ENCODE measurements around the gene TMEM132E. TPM values are rescaled to one million over a fixed set of nuclear protein-coding genes. Genes with fewer than 3 reads are reported as not detected.

The TMEM132E gene
- total RNA-seq, 1 donor from 2014 or later, result not detected

DNA sequence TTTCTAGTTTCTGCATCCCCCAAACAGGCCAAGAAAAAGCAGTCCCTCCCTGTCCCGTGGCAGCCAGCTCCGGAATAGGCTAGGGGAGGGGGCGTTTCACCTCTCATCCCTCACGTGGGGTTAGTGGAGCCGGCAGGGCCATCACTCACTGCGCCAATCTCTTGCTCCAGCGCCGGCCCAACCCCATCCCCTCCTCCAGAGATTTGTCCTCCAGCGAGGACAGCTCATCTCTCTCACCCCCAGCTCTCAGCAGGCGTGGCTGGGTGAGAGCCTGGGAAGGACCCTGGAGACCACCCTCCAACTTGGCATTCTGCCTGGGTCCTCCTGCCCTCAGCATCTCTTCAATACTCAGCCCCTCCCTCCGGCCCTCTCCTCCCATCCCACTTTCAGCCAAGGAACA lies 74.1 kb downstream of the TMEM132E start:
- H3K9me3 Mint-ChIP-seq, result no peaks in the 10 kb centered on the region
- H3K27me3 Mint-ChIP-seq (ENCODE audit: insufficient read depth), result peaks cover 5% of the 10 kb centered on the region
- no peak overlapping the region for H3K27ac Mint-ChIP-seq
- no peak for DNase-seq (ENCODE audit: low spot score)
- intact Hi-C loops (cut with micrococcal nuclease), result no loop called here
- no peaks in the 10 kb centered on the region for H3K4me1 Mint-ChIP-seq (ENCODE audit: low read depth)
- H3K4me3 Mint-ChIP-seq, result no peak overlapping the region
- H3K36me3 Mint-ChIP-seq (ENCODE audit: low read depth), result no peaks in the 10 kb centered on the region

DNA sequence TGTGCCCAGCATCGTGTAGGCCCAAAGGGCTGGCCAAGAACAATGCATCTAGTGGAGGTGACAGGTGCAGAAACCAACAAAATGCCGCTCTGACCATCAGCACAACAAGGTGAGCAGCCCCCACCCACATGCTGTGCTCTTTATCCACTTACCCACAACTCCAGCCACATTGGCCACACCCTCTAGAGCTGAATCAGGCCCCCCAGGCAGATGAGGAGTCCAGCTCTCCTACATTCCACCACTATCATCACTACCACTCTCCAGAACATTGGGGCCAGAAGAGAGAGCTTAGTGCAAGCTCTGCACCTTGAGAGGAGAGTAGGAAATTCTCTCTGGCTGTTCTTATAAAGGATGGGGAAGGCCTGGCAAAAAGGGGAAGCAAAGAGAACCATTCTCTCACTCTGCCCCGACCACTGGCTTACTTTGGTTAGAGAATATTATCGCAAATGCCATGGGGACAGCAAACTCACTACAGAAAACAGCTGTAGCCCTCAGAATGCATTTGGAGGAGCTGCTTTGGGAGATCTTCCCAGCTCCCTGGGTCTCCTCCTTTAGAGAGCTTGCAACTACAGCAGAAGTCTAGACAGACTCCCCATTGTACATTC lies 75.0 kb downstream of the TMEM132E start:
- H3K27ac Mint-ChIP-seq, result no peak overlapping the region
- no peaks in the 10 kb centered on the region for H3K9me3 Mint-ChIP-seq
- peaks cover 5% of the 10 kb centered on the region for H3K27me3 Mint-ChIP-seq (ENCODE audit: insufficient read depth)
- H3K4me1 Mint-ChIP-seq (ENCODE audit: low read depth), result no peaks in the 10 kb centered on the region
- intact Hi-C loops (cut with micrococcal nuclease), result no loop called here
- H3K36me3 Mint-ChIP-seq (ENCODE audit: low read depth), result no peaks in the 10 kb centered on the region
- no peak overlapping the region for H3K4me3 Mint-ChIP-seq
- DNase-seq (ENCODE audit: low spot score), result no peak

- Mint-ChIP-seq H3K27ac (no peak overlapping the region), H3K4me1 (ENCODE audit: low read depth) (no peaks in the 10 kb centered on the region), H3K9me3 (no peaks in the 10 kb centered on the region), H3K27me3 (ENCODE audit: insufficient read depth) (peaks cover 5% of the 10 kb centered on the region), H3K36me3 (ENCODE audit: low read depth) (no peaks in the 10 kb centered on the region), H3K4me3 (no peak overlapping the region)
- DNase-seq (ENCODE audit: low spot score), result no peak
- intact Hi-C loops (cut with micrococcal nuclease), result no loop called here
Observed at GRCh38 chr17:34654881-34655276, 75.5 kb downstream of the TMEM132E start.

DNA sequence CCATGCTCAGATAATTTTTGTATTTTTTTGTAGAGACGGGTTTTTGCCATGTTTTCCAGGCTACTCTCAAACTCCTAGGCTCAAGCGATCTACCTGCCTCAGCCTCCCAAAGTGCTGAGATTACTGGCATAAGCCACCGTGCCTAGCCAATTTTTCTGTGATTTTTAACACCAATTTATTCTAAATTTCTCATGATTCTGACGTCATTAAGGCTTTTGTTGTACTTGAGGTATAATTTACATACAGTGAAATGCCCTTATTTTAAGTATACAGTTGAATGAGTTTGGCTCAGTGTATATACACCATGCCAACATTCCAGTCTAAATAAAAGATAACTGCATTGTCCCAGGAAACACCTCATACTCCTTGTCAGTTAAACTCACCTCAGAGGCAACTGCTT lies 77.4 kb downstream of the TMEM132E start:
- no peaks in the 10 kb centered on the region for H3K36me3 Mint-ChIP-seq (ENCODE audit: low read depth)
- H3K4me1 Mint-ChIP-seq (ENCODE audit: low read depth), result no peaks in the 10 kb centered on the region
- H3K27me3 Mint-ChIP-seq (ENCODE audit: insufficient read depth), result peaks cover 5% of the 10 kb centered on the region

DNA sequence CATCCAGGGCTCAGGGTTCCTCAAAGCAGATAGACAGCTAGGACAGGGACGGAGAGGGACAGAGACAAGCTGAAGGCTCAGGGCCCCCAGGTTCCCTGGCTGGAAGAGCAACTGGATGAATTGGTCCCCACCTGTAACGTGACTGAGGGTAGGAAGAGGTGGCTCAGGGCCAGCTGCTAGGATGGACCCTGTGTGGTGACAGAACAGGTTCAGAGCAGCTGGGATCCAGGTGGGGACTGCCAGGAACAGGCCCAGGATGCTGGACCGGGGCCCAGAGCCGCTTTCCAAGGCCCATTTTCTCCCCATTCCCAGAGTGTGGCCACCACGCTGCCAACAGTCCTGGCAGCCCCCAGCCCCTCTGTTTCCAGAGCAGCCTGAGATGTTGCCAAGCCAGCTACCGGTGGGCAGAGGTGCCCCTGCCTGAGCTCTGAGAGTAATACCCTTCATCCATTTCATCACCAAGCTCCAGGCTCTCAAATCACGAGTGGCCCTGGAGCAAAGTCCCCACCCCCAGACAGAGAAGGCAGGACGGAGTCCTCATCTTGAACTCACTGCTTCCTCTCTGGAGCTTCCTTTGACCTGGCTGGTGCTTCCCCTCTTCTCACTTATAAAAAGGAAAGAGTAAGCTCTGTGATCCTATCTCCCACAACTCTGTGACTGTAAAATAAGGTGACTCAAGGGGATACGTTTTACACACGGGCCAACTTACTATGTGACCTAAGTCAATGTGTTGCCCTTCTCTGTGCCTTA lies 79.6 kb downstream of the TMEM132E start:
- Mint-ChIP-seq H3K27ac (no peak overlapping the region), H3K36me3 (ENCODE audit: low read depth) (no peaks in the 10 kb centered on the region), H3K9me3 (no peaks in the 10 kb centered on the region), H3K27me3 (ENCODE audit: insufficient read depth) (peaks cover 3% of the 10 kb centered on the region), H3K4me3 (no peak overlapping the region), H3K4me1 (ENCODE audit: low read depth) (no peaks in the 10 kb centered on the region)
- intact Hi-C loops (cut with micrococcal nuclease), result no loop called here
- DNase-seq (ENCODE audit: low spot score), result no peak

More for the DNA sequence above, 77.4 kb downstream of the TMEM132E start:
- Mint-ChIP-seq H3K4me3 (no peak overlapping the region), H3K9me3 (no peaks in the 10 kb centered on the region), H3K27ac (no peak overlapping the region)
- DNase-seq (ENCODE audit: low spot score), result no peak
- intact Hi-C loops (cut with micrococcal nuclease), result no loop called here

- peaks cover 2% of the 10 kb centered on the region for H3K27me3 Mint-ChIP-seq (ENCODE audit: insufficient read depth)
- no peaks in the 10 kb centered on the region for H3K4me1 Mint-ChIP-seq (ENCODE audit: low read depth)
- intact Hi-C loops (cut with micrococcal nuclease), result no loop called here
- H3K27ac Mint-ChIP-seq, result no peak overlapping the region
- no peak for DNase-seq (ENCODE audit: low spot score)
- H3K9me3 Mint-ChIP-seq, result no peaks in the 10 kb centered on the region
- no peaks in the 10 kb centered on the region for H3K36me3 Mint-ChIP-seq (ENCODE audit: low read depth)
- no peak overlapping the region for H3K4me3 Mint-ChIP-seq
Observed at GRCh38 chr17:34663714-34664113, 84.3 kb downstream of the TMEM132E start.

GRCh38 chr17:34665150-34665806 lies 85.9 kb downstream of the TMEM132E start:
- intact Hi-C loops (cut with micrococcal nuclease), result no loop called here
- no peaks in the 10 kb centered on the region for H3K36me3 Mint-ChIP-seq (ENCODE audit: low read depth)
- H3K27me3 Mint-ChIP-seq (ENCODE audit: insufficient read depth), result peaks cover 2% of the 10 kb centered on the region
- no peaks in the 10 kb centered on the region for H3K9me3 Mint-ChIP-seq
- no peak overlapping the region for H3K4me3 Mint-ChIP-seq
- H3K4me1 Mint-ChIP-seq (ENCODE audit: low read depth), result no peaks in the 10 kb centered on the region
- no peak overlapping the region for H3K27ac Mint-ChIP-seq
- no peak for DNase-seq (ENCODE audit: low spot score)

DNA sequence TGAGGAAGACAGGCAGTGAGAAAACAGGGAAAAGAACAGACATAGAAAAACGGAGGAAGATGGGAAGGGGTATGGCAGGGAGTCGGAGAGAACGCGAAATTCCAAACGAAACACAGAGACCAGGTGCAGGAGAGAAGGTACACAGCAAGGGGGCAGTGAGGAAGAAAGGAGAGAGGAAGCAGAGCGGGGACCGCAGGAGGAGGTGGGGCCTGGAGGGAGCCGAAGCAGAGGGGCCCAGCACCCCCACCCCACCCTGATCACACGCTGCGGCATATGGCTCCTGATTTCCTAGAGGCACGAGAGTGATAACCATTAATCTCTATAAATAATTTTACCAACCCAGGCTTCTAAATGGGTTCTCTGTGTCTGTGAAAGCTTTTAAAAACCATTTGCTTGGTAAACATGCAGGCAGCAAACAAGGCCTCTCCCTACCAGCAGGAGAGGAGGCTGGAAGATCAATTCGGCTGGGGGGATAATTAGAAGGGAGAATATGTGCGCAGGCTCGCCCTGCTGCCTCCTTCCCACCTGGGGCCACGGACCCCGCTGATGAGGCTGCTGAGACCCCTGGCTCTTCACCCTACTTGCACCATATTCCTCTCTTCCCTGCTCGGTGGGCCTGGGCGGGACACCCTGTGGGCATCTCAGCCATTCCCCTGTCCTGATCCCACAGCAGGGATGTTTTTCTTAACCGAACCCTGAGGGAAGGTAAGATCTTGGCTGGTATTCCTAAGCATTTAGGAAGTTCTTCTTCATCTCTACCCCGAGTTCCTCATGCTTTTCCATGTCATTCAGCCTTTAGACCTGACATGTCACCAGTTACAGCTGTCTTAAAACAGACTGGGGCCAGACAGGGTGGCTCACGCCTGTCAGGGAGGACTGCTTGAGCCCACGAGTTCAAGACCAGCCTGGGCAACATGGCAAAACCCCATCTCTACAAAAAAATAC lies 86.7 kb downstream of the TMEM132E start:
- H3K9me3 Mint-ChIP-seq, result no peaks in the 10 kb centered on the region
- H3K4me1 Mint-ChIP-seq (ENCODE audit: low read depth), result no peaks in the 10 kb centered on the region
- H3K36me3 Mint-ChIP-seq (ENCODE audit: low read depth), result no peaks in the 10 kb centered on the region
- DNase-seq (ENCODE audit: low spot score), result no peak
- H3K27me3 Mint-ChIP-seq (ENCODE audit: insufficient read depth), result peaks cover 2% of the 10 kb centered on the region
- H3K27ac Mint-ChIP-seq, result no peak overlapping the region
- intact Hi-C loops (cut with micrococcal nuclease), result no loop called here
- H3K4me3 Mint-ChIP-seq, result no peak overlapping the region

GRCh38 chr17:34667656-34668055 lies 88.3 kb downstream of the TMEM132E start:
- Mint-ChIP-seq H3K27me3 (ENCODE audit: insufficient read depth) (peaks cover 2% of the 10 kb centered on the region), H3K27ac (no peak overlapping the region), H3K9me3 (no peaks in the 10 kb centered on the region), H3K4me1 (ENCODE audit: low read depth) (no peaks in the 10 kb centered on the region), H3K4me3 (no peak overlapping the region), H3K36me3 (ENCODE audit: low read depth) (no peaks in the 10 kb centered on the region)
- DNase-seq (ENCODE audit: low spot score), result no peak
- intact Hi-C loops (cut with micrococcal nuclease), result no loop called here

DNA sequence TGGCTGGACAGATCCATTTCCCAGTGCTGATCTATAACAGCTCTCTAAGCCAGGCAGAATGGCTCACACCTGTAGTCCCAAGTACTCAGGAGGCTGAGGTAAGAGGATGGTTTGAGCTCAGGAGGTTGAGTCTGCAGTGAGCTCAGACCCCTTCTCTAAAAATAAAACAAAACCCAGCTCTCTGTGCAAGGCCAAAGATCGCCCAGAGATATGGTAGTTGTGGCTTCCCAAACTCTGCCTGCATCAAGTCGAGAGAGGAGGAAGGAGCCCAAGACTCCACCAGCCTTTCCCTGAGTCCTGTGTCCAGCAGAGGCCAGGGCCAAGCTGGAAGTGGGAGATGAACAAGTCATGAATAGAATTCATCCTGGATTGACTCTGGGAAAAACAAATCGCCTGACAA lies 88.8 kb downstream of the TMEM132E start:
- Mint-ChIP-seq H3K9me3 (no peaks in the 10 kb centered on the region), H3K36me3 (ENCODE audit: low read depth) (no peaks in the 10 kb centered on the region), H3K27me3 (ENCODE audit: insufficient read depth) (peaks cover 2% of the 10 kb centered on the region), H3K27ac (no peak overlapping the region), H3K4me1 (ENCODE audit: low read depth) (no peaks in the 10 kb centered on the region), H3K4me3 (no peak overlapping the region)
- intact Hi-C loops (cut with micrococcal nuclease), result no loop called here
- DNase-seq (ENCODE audit: low spot score), result no peak

- Mint-ChIP-seq H3K4me1 (ENCODE audit: low read depth) (no peaks in the 10 kb centered on the region), H3K36me3 (ENCODE audit: low read depth) (no peaks in the 10 kb centered on the region), H3K4me3 (no peak overlapping the region), H3K27me3 (ENCODE audit: insufficient read depth) (peaks cover 2% of the 10 kb centered on the region), H3K9me3 (no peaks in the 10 kb centered on the region), H3K27ac (no peak overlapping the region)
- intact Hi-C loops (cut with micrococcal nuclease), result no loop called here
- DNase-seq (ENCODE audit: low spot score), result no peak
Observed at GRCh38 chr17:34669511-34669910, 90.1 kb downstream of the TMEM132E start.

DNA sequence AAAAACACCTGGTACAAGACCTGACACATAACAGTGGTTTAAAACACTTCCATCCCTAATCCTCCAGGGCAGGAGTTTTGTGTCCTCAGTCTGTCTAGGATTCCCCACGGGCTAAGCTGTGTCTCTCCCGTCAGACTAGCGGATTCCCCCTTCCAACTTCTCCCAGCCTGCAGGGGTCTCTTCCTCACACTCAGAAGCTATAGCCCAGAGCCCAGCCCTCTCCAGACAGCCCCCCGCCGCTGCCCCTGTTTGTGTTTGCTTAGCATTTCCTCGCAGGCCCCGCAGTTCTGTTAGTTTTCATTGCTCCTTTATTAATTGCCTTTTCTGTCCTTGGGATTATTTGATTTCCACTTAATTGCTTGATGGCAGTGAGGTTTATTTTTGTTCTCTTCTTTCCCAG lies 91.2 kb downstream of the TMEM132E start:
- Mint-ChIP-seq H3K4me3 (no peak overlapping the region), H3K4me1 (ENCODE audit: low read depth) (no peaks in the 10 kb centered on the region), H3K27ac (no peak overlapping the region), H3K36me3 (ENCODE audit: low read depth) (no peaks in the 10 kb centered on the region), H3K9me3 (no peaks in the 10 kb centered on the region), H3K27me3 (ENCODE audit: insufficient read depth) (peaks cover 2% of the 10 kb centered on the region)
- intact Hi-C loops (cut with micrococcal nuclease), result no loop called here
- no peak for DNase-seq (ENCODE audit: low spot score)

Measured in activated T-helper 1 cell treated with anti-CD3 and anti-CD28 coated beads, Interleukin-12 subunit alpha, Interleukin-12 subunit beta, Interleukin-2, Interleukin-4 antibody, amounts not matched to agents 30 ng/mL and 10 ng/mL and 1 ng/mL, durations not matched to agents 14 hours and 24 hours and 36 hours (primary cell).